ENCODE data around the gene EHBP1L1.

GRCh38 chr11:65569973-65570918 is 5.6 kb upstream of the EHBP1L1 start, which contains the start of gene ZNRD2:
- TF ChIP-seq PPARA (CRISPR knock-in tag; IDR thresholded peaks at IDR 0.05; ENCODE audit: borderline replicate concordance) = no peak
- no peak; the same call in 1 of the 2 replicates for TF ChIP-seq TSHZ2 (CRISPR knock-in tag; IDR thresholded peaks at IDR 0.05)
- no peak for TF ChIP-seq ZFP3 (CRISPR knock-in tag; IDR thresholded peaks at IDR 0.05)
- TF ChIP-seq ZNF8 (CRISPR knock-in tag; IDR thresholded peaks at IDR 0.05) = no peak
- TF ChIP-seq OSR1 (CRISPR knock-in tag; IDR thresholded peaks at IDR 0.05) = no peak
- TF ChIP-seq CSRNP3 (CRISPR knock-in tag; IDR thresholded peaks at IDR 0.05) = no peak
- TF ChIP-seq, protein P1, sequence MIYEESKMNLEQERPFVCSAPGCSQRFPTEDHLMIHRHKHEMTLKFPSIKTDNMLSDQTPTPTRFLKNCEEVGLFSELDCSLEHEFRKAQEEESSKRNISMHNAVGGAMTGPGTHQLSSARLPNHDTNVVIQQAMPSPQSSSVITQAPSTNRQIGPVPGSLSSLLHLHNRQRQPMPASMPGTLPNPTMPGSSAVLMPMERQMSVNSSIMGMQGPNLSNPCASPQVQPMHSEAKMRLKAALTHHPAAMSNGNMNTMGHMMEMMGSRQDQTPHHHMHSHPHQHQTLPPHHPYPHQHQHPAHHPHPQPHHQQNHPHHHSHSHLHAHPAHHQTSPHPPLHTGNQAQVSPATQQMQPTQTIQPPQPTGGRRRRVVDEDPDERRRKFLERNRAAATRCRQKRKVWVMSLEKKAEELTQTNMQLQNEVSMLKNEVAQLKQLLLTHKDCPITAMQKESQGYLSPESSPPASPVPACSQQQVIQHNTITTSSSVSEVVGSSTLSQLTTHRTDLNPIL (CRISPR knock-in tag; IDR thresholded peaks at IDR 0.05; ENCODE audit: low read depth) = no peak
- TF ChIP-seq SNAI2 (CRISPR knock-in tag; IDR thresholded peaks at IDR 0.05) = no peak
- no peak for TF ChIP-seq RARB (CRISPR knock-in tag; IDR thresholded peaks at IDR 0.05)
- no peak for TF ChIP-seq TCF4 (CRISPR knock-in tag; IDR thresholded peaks at IDR 0.05; ENCODE audit: borderline replicate concordance)
- no peak for TF ChIP-seq PATZ1 (CRISPR knock-in tag; IDR thresholded peaks at IDR 0.05; ENCODE audit: borderline replicate concordance)
- TF ChIP-seq ARNTL (CRISPR knock-in tag; IDR thresholded peaks at IDR 0.05; ENCODE audit: borderline replicate concordance, low read depth) = no peak
